Rectal smooth muscle tissue (tissue), 1 donor: ENCODE results near the gene PPCDC.
A peak's percentile ranks its signal among the peaks of the same experiment; 100 is the strongest.

Source experiments
- H3K27ac ChIP-seq: one replicate; pipeline ENCODE4 v1.7.0; 2013; ENCODE audit warnings: low read depth, low read length, inconsistent platforms
- H3K27me3 ChIP-seq: one replicate; pipeline ENCODE4 v1.7.0; 2013; ENCODE audit warnings: low read length; ENCODE audit not compliant: control insufficient read depth, insufficient read depth
- H3K36me3 ChIP-seq: one replicate; pipeline ENCODE4 v1.7.0; 2013; ENCODE audit warnings: low read length; ENCODE audit not compliant: control insufficient read depth, insufficient read depth
- H3K4me1 ChIP-seq: one replicate; pipeline ENCODE4 v1.7.0; 2013; ENCODE audit warnings: low read length; ENCODE audit not compliant: control insufficient read depth, insufficient read depth
- H3K4me3 ChIP-seq: one replicate; pipeline ENCODE4 v1.7.0; 2013; ENCODE audit warnings: low read length
- H3K9ac ChIP-seq: one replicate; pipeline ENCODE4 v1.7.0; 2013; ENCODE audit warnings: low read length

The PPCDC gene

DNA sequence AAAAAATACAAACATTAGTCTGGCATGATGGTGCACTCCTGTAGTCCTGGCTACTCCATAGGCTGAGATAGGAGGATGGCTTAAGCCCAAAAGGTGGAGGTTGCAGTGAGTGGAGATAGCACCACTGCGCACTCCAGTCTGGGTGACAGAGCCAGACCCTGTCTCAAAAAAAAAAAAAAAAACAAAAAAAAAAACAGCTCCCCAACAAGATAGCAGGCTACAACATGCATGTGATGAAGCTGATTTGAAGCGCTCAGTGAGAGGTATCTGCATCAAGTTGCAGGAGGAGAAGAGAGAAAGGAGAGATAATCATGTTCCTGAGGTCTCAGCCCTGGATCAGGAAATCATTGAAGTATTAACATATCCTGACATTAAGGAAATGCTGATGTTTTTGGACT lies 608 bp upstream of the PPCDC start:
- H3K27me3 ChIP-seq = no peaks in the 10 kb centered on the region
- no peaks in the 10 kb centered on the region for H3K36me3 ChIP-seq
- H3K4me1 ChIP-seq = peaks cover 4% of the 10 kb centered on the region
- no peak overlapping the region for H3K27ac ChIP-seq
- H3K9ac ChIP-seq = no peak overlapping the region
- H3K4me3 ChIP-seq = no peak overlapping the region

DNA sequence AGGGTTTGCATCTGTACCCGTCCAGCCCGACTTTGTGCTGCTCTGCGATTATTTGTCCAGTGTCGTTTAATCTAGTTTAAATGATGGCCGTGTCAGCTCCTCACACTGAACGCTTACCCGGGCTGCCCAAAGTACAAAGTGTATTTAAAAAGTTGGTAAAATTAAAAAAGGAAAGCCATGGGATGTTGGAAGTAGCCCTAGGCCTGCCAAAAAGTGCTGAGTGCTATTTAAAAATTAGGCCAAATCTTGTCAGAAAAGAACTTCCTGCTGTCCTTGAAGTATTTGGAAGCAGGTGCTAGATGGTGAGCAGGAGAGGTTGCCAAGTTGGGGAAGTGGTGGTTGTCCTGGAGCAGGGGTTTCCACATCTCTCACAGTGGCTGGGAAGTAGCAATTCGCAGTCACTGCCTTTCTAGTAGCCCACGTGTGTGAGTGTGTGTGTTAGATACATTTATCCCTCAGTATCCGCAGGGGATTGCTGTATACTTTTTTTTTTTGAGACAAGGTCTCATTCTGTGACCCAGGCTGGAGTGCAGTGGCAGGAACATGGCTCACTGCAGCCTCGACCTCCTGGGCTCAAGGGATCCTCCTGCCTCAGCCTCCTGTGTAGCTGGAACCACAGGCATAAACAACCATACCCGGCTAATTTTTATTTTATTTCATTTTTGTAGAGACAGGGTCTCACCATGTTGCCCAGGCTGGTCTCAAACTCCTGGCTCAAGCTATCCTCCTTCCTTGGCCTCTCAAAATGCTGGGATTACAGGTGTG lies 664 bp downstream of the PPCDC start:
- H3K4me1 ChIP-seq = peaks cover 4% of the 10 kb centered on the region
- peak overlapping the region; percentile 92 for H3K27ac ChIP-seq
- H3K27me3 ChIP-seq = no peaks in the 10 kb centered on the region
- peak overlapping the region; percentile 98 for H3K4me3 ChIP-seq
- no peaks in the 10 kb centered on the region for H3K36me3 ChIP-seq
- H3K9ac ChIP-seq = peak overlapping the region; percentile 91

DNA sequence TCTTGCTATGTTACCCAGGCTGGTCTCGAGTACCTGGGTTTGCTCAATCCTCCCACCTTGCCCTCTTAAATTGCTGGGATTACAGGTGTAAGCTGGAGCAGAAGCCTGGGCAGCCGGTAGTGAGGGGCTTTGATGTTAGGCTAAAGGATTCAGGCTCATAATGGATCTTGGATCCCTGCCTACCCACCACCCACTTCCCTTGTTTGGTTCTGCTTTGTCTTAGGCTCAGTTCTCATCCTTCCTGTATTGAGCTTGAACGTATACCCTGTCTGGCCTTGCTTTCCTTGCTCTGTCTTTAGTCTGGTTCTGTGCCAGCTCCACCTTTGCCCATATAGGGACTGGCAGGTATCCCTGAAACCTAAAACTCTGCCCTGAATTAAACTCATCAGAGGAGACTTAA lies 1.7 kb downstream of the PPCDC start:
- H3K9ac ChIP-seq = peak overlapping the region; percentile 11
- no peaks in the 10 kb centered on the region for H3K36me3 ChIP-seq
- no peak overlapping the region for H3K4me3 ChIP-seq
- H3K27me3 ChIP-seq = no peaks in the 10 kb centered on the region
- H3K4me1 ChIP-seq = peaks cover 9% of the 10 kb centered on the region
- no peak overlapping the region for H3K27ac ChIP-seq

DNA sequence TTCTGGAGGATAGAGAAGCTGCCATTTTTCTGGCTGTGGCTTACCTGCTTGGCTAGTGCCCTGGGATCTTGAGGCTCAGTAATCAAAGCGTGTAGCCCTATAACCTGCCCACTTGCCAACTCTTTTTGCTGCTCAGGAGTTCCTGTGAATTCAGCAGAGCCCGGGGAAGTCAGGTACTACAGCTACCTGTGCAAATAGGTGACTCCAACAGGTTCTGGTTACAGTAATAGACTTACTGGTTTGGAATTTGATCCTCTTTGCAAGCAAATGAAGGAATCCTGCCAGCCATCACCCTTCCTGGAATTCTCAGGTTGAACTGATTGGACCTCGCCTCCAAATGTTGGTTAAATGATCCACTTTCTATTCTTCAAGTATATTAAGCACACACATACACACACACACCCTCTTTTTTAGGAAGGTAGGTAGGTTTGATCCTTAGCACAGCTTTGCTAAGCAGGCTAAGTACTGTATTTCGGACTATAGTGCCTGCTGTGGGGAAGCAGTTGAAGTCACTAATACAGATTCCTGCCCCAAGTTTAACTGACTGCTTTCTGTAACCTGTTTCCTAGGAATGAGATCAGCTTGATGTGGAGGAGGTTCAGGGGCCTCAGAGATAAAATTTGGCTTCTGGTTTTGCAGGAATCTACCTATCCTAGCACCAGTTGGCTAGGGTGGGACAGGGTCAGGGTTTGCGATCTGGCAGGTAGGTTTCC lies 2.3 kb downstream of the PPCDC start:
- Histone ChIP-seq H3K4me1 (peaks cover 9% of the 10 kb centered on the region), H3K36me3 (no peaks in the 10 kb centered on the region), H3K9ac (no peak overlapping the region), H3K27ac (no peak overlapping the region), H3K4me3 (no peak overlapping the region), H3K27me3 (no peaks in the 10 kb centered on the region)

DNA sequence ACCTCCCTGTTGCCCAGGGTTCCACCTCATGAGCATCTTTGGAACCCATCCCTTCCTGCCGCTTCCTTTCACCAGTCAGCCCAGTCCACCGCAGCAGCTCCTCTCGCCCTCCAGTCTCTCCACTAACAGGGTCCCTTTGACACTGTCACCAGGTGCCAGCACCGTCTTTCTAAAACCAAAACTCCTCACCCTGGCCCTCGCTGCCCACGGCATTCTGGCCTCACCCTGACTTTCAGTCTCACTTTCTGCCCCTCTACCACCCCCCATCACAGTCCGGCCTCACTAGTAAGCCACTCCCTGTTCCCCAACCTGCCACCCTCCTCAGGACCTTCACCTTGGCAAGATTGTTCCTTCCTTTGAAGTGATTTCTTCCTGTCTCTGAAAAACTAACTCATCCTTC lies 4.2 kb downstream of the PPCDC start:
- Histone ChIP-seq H3K4me1 (peaks cover 9% of the 10 kb centered on the region), H3K4me3 (no peak overlapping the region), H3K27ac (no peak overlapping the region), H3K27me3 (no peaks in the 10 kb centered on the region), H3K36me3 (no peaks in the 10 kb centered on the region), H3K9ac (no peak overlapping the region)

DNA sequence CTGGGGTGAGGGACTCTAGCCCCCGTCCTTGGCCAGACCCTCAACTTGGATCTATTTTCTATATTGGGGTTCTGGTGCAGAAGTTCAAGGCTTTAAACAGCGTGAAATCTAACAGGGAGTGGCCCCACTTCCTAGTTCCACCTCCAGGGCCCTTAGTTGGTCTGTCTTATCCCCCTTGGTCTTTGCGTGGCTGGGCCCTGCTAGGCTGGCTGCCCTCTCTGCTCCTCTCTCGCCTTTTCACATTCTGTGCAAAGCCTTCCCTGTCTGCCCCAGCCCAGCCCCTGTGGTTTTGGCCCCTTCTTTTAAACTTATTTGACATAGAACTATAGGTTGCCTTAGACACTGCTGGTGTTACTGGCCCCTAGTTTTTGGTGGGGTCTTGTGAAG lies 5.6 kb downstream of the PPCDC start:
- no peaks in the 10 kb centered on the region for H3K27me3 ChIP-seq
- no peak overlapping the region for H3K4me3 ChIP-seq
- no peaks in the 10 kb centered on the region for H3K36me3 ChIP-seq
- peaks cover 8% of the 10 kb centered on the region for H3K4me1 ChIP-seq
- H3K9ac ChIP-seq = no peak overlapping the region
- H3K27ac ChIP-seq = no peak overlapping the region

DNA sequence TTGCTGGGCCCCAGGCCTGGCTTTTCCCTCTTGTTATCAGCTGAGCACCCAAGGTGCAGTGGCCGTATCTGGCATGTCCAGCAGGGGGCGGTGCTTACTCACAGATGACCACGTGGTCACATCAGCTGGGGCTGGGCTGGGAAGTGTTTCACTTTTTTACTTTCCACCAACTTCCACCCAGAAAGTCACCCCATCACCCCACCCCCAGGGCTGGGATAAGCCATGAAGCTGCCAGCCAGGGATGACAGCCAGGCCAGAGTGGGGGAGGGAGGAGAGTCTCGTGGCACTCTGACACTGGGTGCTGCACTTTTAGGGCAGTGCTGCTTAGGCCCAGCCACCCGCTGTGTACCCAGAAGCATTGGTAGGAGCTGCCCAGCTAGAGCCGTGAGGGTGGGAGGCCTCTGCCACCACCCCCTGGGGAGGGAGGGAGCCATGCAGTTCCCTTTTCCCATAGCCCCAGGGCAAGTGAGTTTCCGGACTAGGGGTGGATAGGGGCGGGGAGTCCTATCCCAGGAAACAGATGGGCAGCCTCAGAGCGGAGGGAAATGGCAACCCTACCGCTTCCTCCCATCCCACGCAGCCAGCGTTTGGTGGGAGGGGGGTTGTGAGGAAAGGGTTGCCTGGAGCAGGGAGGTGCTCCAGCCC lies 6.1 kb downstream of the PPCDC start:
- Histone ChIP-seq H3K27ac (no peak overlapping the region), H3K9ac (no peak overlapping the region), H3K36me3 (no peaks in the 10 kb centered on the region), H3K27me3 (no peaks in the 10 kb centered on the region), H3K4me3 (peak overlapping the region; percentile 17), H3K4me1 (peaks cover 5% of the 10 kb centered on the region)

DNA sequence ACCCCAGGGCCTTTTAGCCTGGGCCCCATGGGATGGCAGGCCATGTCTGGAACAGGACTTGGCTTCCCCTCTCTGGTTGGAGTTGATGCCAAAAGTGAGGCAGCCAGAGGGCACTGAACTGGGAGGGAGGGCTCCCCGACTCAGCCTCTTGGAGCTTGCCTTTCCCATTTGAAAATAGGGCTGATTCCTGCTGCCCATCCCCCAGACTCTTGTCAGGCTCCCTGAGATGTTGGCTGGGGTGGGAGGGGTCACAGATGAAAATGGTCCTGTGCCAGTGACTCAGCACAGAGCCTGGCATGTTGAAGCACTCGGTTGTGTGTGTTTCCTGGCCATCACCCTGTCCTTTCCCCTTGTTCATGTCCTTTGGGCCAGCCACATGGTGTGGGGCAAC lies 6.6 kb downstream of the PPCDC start:
- no peak overlapping the region for H3K9ac ChIP-seq
- peaks cover 5% of the 10 kb centered on the region for H3K4me1 ChIP-seq
- H3K4me3 ChIP-seq = peak overlapping the region; percentile 17
- no peak overlapping the region for H3K27ac ChIP-seq
- no peaks in the 10 kb centered on the region for H3K36me3 ChIP-seq
- H3K27me3 ChIP-seq = no peaks in the 10 kb centered on the region

DNA sequence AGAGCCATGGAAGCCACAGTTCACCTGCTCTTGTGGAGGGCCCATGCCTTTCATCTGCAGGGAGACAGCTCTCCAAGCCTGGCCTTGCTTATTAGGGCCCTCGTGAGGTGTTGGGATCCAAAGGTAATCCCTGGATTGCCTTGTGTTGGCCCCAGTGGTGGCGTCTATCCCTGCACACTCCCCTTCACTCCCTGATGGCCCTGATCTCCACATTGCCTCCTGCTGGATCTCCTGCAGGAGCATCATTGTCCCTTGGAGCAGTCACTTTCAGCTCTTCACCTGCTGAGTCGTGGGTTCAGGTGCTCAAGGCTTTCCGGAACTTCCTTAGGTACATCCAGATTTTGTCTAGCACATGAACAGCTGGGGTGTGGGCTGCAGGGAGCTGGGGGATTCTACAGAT lies 7.0 kb downstream of the PPCDC start:
- Histone ChIP-seq H3K27me3 (no peaks in the 10 kb centered on the region), H3K36me3 (no peaks in the 10 kb centered on the region), H3K4me1 (peaks cover 5% of the 10 kb centered on the region), H3K9ac (no peak overlapping the region), H3K27ac (no peak overlapping the region), H3K4me3 (no peak overlapping the region)

DNA sequence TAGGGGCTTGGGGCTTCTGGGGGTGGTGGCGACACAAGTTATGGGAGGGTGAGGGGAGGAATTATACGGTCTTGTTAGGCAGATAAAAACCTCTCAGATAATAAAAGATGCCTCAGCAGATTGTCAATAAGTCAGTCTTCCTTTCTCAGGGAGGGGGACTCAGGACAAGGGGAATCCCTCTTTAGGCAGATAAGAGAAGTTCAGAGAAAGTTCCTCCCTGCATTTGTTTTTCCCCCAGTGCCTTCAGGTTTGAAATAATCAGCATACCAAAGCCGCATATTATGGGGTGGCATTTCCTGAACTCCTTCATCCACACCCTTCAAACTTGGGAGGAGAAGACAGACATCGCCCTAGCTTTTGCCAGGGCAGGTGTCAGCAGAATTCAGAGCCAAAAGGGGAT lies 8.5 kb downstream of the PPCDC start:
- no peak overlapping the region for H3K9ac ChIP-seq
- H3K4me3 ChIP-seq = no peak overlapping the region
- H3K36me3 ChIP-seq = no peaks in the 10 kb centered on the region
- H3K27me3 ChIP-seq = no peaks in the 10 kb centered on the region
- no peak overlapping the region for H3K27ac ChIP-seq
- H3K4me1 ChIP-seq = peaks cover 5% of the 10 kb centered on the region

DNA sequence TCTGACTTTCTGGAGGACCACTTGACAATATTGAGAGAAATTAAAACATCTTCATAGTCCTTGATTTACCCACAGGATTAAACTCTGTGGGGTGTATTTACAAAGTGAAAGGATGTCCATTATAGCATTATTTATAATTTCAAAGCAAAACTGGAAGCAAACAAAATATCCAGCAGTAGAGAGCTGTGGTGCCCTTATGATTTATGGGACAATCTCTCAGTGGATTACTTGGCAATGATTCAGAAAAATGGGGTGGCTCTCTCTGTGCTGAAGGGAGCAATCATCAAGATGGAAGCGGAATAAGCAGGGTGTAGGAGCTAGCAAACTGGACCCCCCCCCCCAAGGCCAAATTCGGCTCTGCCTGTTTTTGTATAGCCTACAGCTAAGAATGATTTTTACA lies 9.0 kb downstream of the PPCDC start:
- Histone ChIP-seq H3K27me3 (no peaks in the 10 kb centered on the region), H3K4me3 (no peak overlapping the region), H3K27ac (no peak overlapping the region), H3K9ac (no peak overlapping the region), H3K36me3 (no peaks in the 10 kb centered on the region), H3K4me1 (peaks cover 5% of the 10 kb centered on the region)

DNA sequence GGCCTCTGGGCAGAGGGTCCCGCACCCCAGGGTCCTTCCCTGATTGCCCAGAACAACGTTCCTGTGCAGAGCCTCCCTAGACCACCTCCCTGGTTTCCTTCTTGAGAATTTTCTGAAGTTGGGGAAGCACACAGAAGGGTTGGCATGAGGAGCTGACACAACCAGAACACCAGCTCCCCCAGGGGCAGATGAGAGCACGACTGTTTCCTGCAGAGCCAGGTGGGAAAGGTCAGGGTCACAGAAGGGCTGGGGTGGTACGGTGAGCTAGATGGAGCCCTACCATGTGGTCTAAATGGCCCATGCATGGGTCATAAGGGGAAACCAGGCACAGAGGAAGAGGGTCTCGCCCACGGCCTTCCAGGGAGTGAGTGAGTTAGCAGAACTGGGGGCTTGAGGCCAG lies 10.4 kb downstream of the PPCDC start:
- peaks cover 5% of the 10 kb centered on the region for H3K4me1 ChIP-seq
- H3K36me3 ChIP-seq = no peaks in the 10 kb centered on the region
- H3K27me3 ChIP-seq = no peaks in the 10 kb centered on the region
- H3K9ac ChIP-seq = no peak overlapping the region
- H3K27ac ChIP-seq = no peak overlapping the region
- H3K4me3 ChIP-seq = no peak overlapping the region
